ENCODE data around the gene PPIL1. TPM values are rescaled to one million over a fixed set of nuclear protein-coding genes. Genes with fewer than 3 reads are reported as not detected.

Gene PPIL1
- total and polyA plus RNA-seq, 2 experiments from 2014 or later: 20.4 to 27.1 TPM

GRCh38 chr6:36907781-36908180, 33.2 kb upstream of the PPIL1 start:
- TF ChIP-seq EZH2phosphoT487 (IDR thresholded peaks at IDR 0.05; ENCODE audit: insufficient read depth, low read depth): no peak
- no peak for TF ChIP-seq EZH2 (IDR thresholded peaks at IDR 0.05; ENCODE audit: insufficient read depth, poor library complexity, severe bottlenecking)
- in situ Hi-C loops (cut with MboI): no loop called here
- H3K27me3 ChIP-seq (replicated peaks; ENCODE audit: insufficient read depth): no peaks in the 10 kb centered on the region
- peaks cover 14% of the 10 kb centered on the region for H3K36me3 ChIP-seq (ENCODE audit: low read depth)
- H3F3A ChIP-seq (ENCODE audit: insufficient read depth): peaks cover 43% of the 10 kb centered on the region
- H2AFZ ChIP-seq: no peak overlapping the region
- no peaks in the 10 kb centered on the region for H3K9me3 ChIP-seq (ENCODE audit: low read depth)
- no peak overlapping the region for H3K4me3 ChIP-seq
- no peaks in the 10 kb centered on the region for H4K20me1 ChIP-seq (ENCODE audit: insufficient read depth)
- DNase-seq: no peak
- no peak overlapping the region for H3K4me2 ChIP-seq (ENCODE audit: unreplicated experiment)
- no peak overlapping the region for H3K27ac ChIP-seq
- H3K9ac ChIP-seq: no peak overlapping the region
- peaks cover 28% of the 10 kb centered on the region for H3K4me1 ChIP-seq (ENCODE audit: insufficient read depth)
- H3K9me2 ChIP-seq (ENCODE audit: insufficient read depth): no peaks in the 10 kb centered on the region
- peaks cover 49% of the 10 kb centered on the region for H3K79me2 ChIP-seq (ENCODE audit: insufficient read depth)
- 90 to 94% methylated on average over 5 of the region's 5 CpGs for WGBS, 2 experiments (ENCODE audit: low coverage in 1 of 2, low lambda C conversion rate in 2 of 2, missing lambda C conversion rate in 2 of 2)

GRCh38 chr6:36906539-36907325, 32.1 kb upstream of the PPIL1 start:
- in situ Hi-C loops (cut with MboI): no loop called here
- Histone ChIP-seq H3F3A (ENCODE audit: insufficient read depth) (peaks cover 39% of the 10 kb centered on the region), H3K4me2 (ENCODE audit: unreplicated experiment) (no peak overlapping the region), H3K9me3 (ENCODE audit: low read depth) (no peaks in the 10 kb centered on the region), H3K27ac (no peak overlapping the region), H3K9ac (no peak overlapping the region), H4K20me1 (ENCODE audit: insufficient read depth) (no peaks in the 10 kb centered on the region), H3K4me3 (no peak overlapping the region), H3K36me3 (ENCODE audit: low read depth) (peaks cover 25% of the 10 kb centered on the region), H3K9me2 (ENCODE audit: insufficient read depth) (no peaks in the 10 kb centered on the region), H3K27me3 (replicated peaks; ENCODE audit: insufficient read depth) (no peaks in the 10 kb centered on the region), H2AFZ (no peak overlapping the region), H3K4me1 (ENCODE audit: insufficient read depth) (peaks cover 20% of the 10 kb centered on the region), H3K79me2 (ENCODE audit: insufficient read depth) (peaks cover 49% of the 10 kb centered on the region)
- TF ChIP-seq EZH2 (IDR thresholded peaks at IDR 0.05; ENCODE audit: insufficient read depth, poor library complexity, severe bottlenecking) (no peak), EZH2phosphoT487 (IDR thresholded peaks at IDR 0.05; ENCODE audit: insufficient read depth, low read depth) (no peak)
- 9 to 21% methylated on average over 2 of the region's 2 CpGs for WGBS, 2 experiments (ENCODE audit: low coverage in 1 of 2, low lambda C conversion rate in 2 of 2, missing lambda C conversion rate in 2 of 2)
- no peak for DNase-seq

GRCh38 chr6:36904851-36905393, 30.3 kb upstream of the PPIL1 start:
- H3K9me2 ChIP-seq (ENCODE audit: insufficient read depth): no peaks in the 10 kb centered on the region
- H4K20me1 ChIP-seq (ENCODE audit: insufficient read depth): no peaks in the 10 kb centered on the region
- peaks cover 20% of the 10 kb centered on the region for H3K4me1 ChIP-seq (ENCODE audit: insufficient read depth)
- H3F3A ChIP-seq (ENCODE audit: insufficient read depth): peaks cover 30% of the 10 kb centered on the region
- TF ChIP-seq EZH2phosphoT487 (IDR thresholded peaks at IDR 0.05; ENCODE audit: insufficient read depth, low read depth) (no peak), EZH2 (IDR thresholded peaks at IDR 0.05; ENCODE audit: insufficient read depth, poor library complexity, severe bottlenecking) (no peak)
- H3K9me3 ChIP-seq (ENCODE audit: low read depth): no peaks in the 10 kb centered on the region
- no peak overlapping the region for H3K27ac ChIP-seq
- WGBS, 2 experiments (ENCODE audit: low coverage in 1 of 2, low lambda C conversion rate in 2 of 2, missing lambda C conversion rate in 2 of 2): 87 to 88% methylated on average over 5 of the region's 5 CpGs
- H3K36me3 ChIP-seq (ENCODE audit: low read depth): peaks cover 35% of the 10 kb centered on the region
- in situ Hi-C loops (cut with MboI): no loop called here
- DNase-seq: no peak
- no peak overlapping the region for H3K9ac ChIP-seq
- H3K27me3 ChIP-seq (replicated peaks; ENCODE audit: insufficient read depth): no peaks in the 10 kb centered on the region
- H3K4me2 ChIP-seq (ENCODE audit: unreplicated experiment): no peak overlapping the region
- H2AFZ ChIP-seq: no peak overlapping the region
- no peak overlapping the region for H3K4me3 ChIP-seq
- H3K79me2 ChIP-seq (ENCODE audit: insufficient read depth): peaks cover 43% of the 10 kb centered on the region

GRCh38 chr6:36904114-36904513, 29.5 kb upstream of the PPIL1 start:
- H4K20me1 ChIP-seq (ENCODE audit: insufficient read depth): no peaks in the 10 kb centered on the region
- H2AFZ ChIP-seq: peak overlapping the region; percentile 55; the same call in 1 of the 2 replicates
- TF ChIP-seq EZH2phosphoT487 (IDR thresholded peaks at IDR 0.05; ENCODE audit: insufficient read depth, low read depth) (no peak), EZH2 (IDR thresholded peaks at IDR 0.05; ENCODE audit: insufficient read depth, poor library complexity, severe bottlenecking) (no peak)
- H3K36me3 ChIP-seq (ENCODE audit: low read depth): peaks cover 35% of the 10 kb centered on the region
- no peaks in the 10 kb centered on the region for H3K27me3 ChIP-seq (replicated peaks; ENCODE audit: insufficient read depth)
- no peak overlapping the region for H3K4me3 ChIP-seq
- DNase-seq: peak; percentile 41
- H3K9me2 ChIP-seq (ENCODE audit: insufficient read depth): no peaks in the 10 kb centered on the region
- peak overlapping the region; percentile 19; the same call in 1 of the 2 replicates for H3K9ac ChIP-seq
- peaks cover 30% of the 10 kb centered on the region for H3F3A ChIP-seq (ENCODE audit: insufficient read depth)
- peaks cover 20% of the 10 kb centered on the region for H3K4me1 ChIP-seq (ENCODE audit: insufficient read depth)
- peak overlapping the region; percentile 26 for H3K27ac ChIP-seq
- 22 to 29% methylated on average over 4 of the region's 4 CpGs for WGBS, 2 experiments (ENCODE audit: low coverage in 1 of 2, low lambda C conversion rate in 2 of 2, missing lambda C conversion rate in 2 of 2)
- in situ Hi-C loops (cut with MboI): no loop called here
- H3K79me2 ChIP-seq (ENCODE audit: insufficient read depth): peaks cover 35% of the 10 kb centered on the region
- no peaks in the 10 kb centered on the region for H3K9me3 ChIP-seq (ENCODE audit: low read depth)
- H3K4me2 ChIP-seq (ENCODE audit: unreplicated experiment): peak overlapping the region; percentile 47
